GM18873 (cell line): ENCODE data around the gene POLR1D.

Experiments used
- ATAC-seq: cut with Tn5 transposase; IDR thresholded peaks from one replicate; pipeline ENCODE4 v1.9.1; 2021; ENCODE audit warnings: mild to moderate bottlenecking, moderate library complexity, moderate number of reproducible peaks; ENCODE audit not compliant: unreplicated experiment, low FRiP score

The POLR1D gene

GRCh38 chr13:27637289-27637626, 15.6 kb downstream of the POLR1D start:
- ATAC-seq: no peak

DNA sequence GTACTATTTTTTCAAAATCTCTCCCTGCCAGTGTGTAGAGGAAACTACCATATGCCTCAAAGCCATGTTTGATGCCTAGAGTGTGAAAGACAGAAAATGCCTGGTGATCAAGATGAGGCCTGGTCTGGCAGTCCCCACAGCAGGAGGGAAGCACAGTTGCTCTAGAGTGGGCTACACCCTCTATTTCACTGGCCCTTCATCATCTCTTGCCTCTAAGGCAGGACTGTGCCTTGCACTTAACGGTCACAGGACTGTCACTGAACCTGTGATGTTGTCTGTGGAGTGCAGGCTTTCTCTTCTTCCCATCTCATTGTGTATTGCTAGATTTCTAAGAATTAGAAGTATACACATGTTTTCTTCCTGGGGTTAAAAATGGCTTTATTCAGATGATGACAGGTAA, 16.3 kb downstream of the POLR1D start:
- ATAC-seq: no peak

- no peak for ATAC-seq
These were observed 16.8 kb downstream of the POLR1D start for GRCh38 chr13:27638521-27638920.

DNA sequence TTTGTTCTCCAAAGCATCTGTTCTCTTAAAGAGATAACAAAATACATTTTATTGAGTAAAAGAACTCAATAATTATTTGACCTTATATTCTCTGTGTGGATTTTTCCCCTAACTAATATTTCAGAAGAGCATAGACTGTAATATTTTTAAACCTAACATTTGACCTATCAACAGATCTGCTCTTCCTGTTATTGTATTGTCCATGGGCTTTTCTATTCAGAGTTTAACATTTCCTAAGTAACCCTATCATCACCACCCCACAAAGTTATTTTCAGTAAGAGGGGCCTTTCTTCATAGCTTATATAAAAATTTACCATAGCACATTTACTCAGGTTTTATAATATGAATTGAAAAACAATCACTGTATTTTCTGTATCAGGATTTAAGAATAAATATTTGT, 17.5 kb downstream of the POLR1D start:
- ATAC-seq: no peak

DNA sequence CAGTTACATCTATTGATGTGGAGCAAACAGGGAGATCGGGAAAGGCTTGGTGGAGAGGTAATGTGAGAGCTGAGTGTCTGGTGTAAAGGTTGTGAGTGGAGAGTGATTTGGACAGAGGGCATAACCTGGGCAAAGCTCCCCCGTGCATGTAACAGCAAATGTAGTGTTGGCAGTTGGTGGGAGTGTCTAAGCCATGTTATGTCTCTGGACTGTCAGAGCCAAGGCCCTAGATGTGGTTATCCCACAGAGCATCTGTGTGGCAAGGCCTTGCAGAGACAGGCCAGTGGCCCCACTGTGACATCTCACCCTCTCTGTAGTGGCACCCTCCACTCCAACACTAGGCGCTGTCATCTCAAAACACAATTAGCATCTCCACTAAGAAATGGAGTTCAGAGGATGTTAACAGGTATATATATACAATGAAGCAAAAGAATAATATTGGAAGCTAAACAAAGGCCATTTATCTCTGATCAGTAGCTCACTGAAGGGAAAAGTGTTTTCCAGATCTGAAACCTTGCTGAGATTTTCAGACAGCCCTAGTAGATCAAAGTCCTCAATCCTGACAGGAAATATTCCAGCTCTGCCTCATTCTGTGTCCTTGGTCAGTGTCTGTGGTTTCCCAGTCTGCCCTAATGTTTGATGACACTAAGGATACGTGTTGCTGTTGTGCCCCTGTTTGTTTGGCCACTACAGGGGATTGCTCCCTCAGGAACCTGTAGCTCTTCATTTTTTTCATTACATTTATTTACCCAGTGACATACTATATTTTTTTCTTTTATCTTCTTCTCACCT, 20.2 kb downstream of the POLR1D start:
- no peak for ATAC-seq

GRCh38 chr13:27643334-27644132, 21.8 kb downstream of the POLR1D start:
- ATAC-seq: no peak

GRCh38 chr13:27644302-27644701, 22.6 kb downstream of the POLR1D start:
- no peak for ATAC-seq

- ATAC-seq: no peak
These were observed 28.6 kb downstream of the POLR1D start for GRCh38 chr13:27650312-27650711.

DNA sequence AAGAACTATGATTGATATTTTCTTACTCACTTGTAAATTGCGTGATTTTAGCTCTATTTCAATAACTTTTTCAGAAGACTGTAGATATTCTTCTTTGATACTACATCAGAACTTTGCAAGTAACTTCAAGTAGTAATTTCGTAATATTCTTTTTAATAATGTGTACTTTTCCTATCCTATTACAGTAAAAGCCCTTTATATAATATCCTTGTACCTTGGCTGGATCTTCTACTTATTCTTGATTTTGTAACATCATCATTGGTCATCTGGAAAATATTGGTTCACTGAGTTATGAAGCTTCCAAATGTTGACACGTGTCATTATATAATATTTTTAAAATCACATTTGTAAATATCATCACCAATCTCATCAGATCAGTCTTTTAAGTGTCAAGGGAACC, 32.4 kb downstream of the POLR1D start:
- no peak for ATAC-seq

DNA sequence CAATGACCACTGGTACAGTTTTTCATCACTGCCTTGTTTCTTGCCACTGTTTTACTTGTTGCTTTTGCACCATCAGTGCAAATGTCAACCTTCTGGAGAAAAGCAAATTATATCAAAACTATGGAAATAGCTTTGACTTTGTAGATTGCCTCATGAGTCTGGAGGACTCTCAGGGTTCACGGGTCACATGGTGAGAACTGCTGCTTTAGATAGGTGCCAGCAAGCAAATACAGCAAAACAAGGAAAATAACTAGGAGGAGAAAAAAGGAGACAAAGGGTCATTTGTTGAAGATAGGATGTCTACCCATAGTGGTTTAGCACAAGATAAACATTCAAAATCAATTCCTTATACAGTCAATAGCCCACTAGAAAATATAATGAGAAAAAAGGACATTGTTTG, 33.1 kb downstream of the POLR1D start:
- no peak for ATAC-seq

- no peak for ATAC-seq
These were observed 36.0 kb downstream of the POLR1D start for GRCh38 chr13:27657724-27658123.

- no peak for ATAC-seq
These were observed 36.9 kb downstream of the POLR1D start for GRCh38 chr13:27658546-27658945.

- no peak for ATAC-seq
These were observed 37.6 kb downstream of the POLR1D start for GRCh38 chr13:27659145-27659865.

DNA sequence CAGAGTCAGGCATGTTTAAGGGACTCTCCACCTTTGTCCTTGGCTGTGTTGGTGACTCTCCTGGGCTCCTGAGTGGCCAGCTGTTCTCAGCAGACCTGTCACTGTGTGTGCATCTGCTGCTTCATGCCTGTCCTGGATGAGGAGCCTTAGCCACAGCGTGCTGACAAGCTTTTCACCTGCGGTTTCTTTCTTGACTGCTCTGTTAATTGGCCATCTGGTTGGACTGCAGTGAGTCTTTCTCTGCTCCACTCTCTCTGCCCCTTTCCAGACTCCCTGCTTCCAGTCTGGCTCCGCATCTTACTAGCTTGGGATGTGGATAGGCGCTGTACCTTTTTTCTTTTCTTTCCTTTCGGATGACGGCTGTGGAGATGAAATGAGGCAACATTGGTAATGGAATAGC, 38.8 kb downstream of the POLR1D start:
- ATAC-seq: no peak

DNA sequence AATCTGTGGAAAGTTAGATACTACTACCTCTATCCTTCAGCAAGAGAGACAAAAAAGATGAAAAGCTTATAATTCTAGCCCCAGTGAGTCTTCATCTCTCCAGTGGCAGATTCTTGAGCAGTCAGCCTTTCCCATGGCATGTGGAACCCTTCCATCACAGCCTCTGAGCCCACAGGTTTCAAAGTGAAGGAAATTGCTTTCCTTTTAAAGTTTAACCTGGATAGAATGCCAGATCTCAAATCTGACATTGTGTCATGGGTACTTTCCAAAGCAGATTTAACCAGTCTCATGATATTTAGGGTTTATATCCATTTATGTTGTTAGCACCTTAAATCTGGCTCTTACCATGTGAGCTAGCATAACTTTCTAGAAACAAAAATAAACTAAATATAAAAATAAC, 39.3 kb downstream of the POLR1D start:
- ATAC-seq: no peak

GRCh38 chr13:27662738-27663470, 41.2 kb downstream of the POLR1D start:
- ATAC-seq: no peak

GRCh38 chr13:27663947-27664346, 42.3 kb downstream of the POLR1D start:
- no peak for ATAC-seq

- no peak for ATAC-seq
These were observed 43.6 kb downstream of the POLR1D start for GRCh38 chr13:27665333-27665732.

DNA sequence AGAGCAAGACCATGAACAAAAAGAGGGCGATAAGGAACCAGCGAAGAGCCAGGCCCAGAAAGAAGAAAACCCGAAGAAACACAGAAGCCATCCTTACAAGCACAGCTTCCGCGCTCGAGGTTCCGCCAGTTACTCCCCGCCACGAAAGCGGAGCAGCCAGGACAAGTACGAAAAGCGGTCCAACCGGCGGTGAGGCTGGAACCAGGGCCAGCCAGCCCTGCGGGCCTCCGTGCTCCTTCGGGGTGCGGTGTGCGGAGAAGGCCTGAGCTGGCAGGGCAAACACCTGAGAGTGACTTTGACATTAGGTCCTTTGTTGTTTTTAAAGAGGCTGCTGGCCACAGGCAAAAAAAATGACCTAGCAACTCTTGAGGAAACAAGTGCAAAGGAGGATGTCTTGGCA, 44.1 kb downstream of the POLR1D start:
- ATAC-seq: no peak

DNA sequence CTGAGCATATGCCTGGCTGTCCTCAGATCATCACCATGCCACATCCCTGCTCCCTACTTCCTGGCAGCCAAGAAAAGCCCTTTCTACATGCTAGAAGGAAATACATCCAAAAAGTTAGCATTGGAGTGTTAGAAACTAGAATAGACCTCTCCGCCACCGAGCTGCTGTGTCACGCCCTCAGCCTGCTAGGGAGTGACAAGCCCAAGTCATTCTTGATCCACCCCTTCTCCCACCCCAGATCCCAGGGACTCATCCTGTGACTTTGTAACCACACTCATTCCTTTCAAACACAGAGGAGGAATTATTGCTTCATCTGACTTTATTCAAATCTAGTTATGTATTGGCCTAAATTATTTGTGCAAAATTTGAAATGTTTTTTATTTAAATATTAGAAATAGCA, 45.3 kb downstream of the POLR1D start:
- no peak for ATAC-seq

DNA sequence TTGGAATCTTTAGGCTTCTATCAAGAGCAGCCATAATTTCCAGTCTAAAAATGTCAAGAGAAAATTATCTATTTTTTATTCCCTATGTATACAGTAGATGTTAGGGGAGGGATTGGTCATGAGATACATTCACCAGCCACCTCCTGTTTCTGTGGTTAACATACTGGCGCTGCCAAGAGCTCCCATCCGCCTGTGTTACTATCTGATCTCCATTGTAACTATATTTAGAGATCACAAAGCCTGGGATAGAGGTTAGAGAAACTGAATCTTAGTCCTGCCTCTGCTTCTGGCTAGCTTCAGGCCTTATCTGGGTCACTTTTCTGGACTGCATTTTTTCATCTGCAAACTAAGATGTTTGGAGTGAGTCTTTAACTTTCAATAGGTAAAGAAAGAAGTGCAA, 46.3 kb downstream of the POLR1D start:
- ATAC-seq: no peak
